ENCODE results near the gene SLC6A19.

GRCh38 chr5:1176473-1177391 lies 24.7 kb upstream of the SLC6A19 start:
- TF ChIP-seq POLR2A (IDR thresholded peaks at IDR 0.05) = no peak
- TF ChIP-seq, protein P1, sequence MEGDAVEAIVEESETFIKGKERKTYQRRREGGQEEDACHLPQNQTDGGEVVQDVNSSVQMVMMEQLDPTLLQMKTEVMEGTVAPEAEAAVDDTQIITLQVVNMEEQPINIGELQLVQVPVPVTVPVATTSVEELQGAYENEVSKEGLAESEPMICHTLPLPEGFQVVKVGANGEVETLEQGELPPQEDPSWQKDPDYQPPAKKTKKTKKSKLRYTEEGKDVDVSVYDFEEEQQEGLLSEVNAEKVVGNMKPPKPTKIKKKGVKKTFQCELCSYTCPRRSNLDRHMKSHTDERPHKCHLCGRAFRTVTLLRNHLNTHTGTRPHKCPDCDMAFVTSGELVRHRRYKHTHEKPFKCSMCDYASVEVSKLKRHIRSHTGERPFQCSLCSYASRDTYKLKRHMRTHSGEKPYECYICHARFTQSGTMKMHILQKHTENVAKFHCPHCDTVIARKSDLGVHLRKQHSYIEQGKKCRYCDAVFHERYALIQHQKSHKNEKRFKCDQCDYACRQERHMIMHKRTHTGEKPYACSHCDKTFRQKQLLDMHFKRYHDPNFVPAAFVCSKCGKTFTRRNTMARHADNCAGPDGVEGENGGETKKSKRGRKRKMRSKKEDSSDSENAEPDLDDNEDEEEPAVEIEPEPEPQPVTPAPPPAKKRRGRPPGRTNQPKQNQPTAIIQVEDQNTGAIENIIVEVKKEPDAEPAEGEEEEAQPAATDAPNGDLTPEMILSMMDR (IDR thresholded peaks at IDR 0.05 in 8 of 11, conservative IDR thresholded peaks at IDR 0.05 in 3 of 11) = no peak
